Activated naive CD4-positive, alpha-beta T cell (primary cell): ENCODE results near the gene FAM210A.

Experiments used
- DNase-seq, 4 experiments: peaks; one replicate each; lab custom pipeline; 2025; lab: John Stamatoyannopoulos, UW

FAM210A gene

GRCh38 chr18:13645093-13645492 lies 81.3 kb downstream of the FAM210A start:
- DNase-seq = no peak

- no peak for DNase-seq
Measured at GRCh38 chr18:13643261-13643751, 83.1 kb downstream of the FAM210A start.

- DNase-seq = no peak
Measured at GRCh38 chr18:13642440-13642827, 83.9 kb downstream of the FAM210A start.

DNA sequence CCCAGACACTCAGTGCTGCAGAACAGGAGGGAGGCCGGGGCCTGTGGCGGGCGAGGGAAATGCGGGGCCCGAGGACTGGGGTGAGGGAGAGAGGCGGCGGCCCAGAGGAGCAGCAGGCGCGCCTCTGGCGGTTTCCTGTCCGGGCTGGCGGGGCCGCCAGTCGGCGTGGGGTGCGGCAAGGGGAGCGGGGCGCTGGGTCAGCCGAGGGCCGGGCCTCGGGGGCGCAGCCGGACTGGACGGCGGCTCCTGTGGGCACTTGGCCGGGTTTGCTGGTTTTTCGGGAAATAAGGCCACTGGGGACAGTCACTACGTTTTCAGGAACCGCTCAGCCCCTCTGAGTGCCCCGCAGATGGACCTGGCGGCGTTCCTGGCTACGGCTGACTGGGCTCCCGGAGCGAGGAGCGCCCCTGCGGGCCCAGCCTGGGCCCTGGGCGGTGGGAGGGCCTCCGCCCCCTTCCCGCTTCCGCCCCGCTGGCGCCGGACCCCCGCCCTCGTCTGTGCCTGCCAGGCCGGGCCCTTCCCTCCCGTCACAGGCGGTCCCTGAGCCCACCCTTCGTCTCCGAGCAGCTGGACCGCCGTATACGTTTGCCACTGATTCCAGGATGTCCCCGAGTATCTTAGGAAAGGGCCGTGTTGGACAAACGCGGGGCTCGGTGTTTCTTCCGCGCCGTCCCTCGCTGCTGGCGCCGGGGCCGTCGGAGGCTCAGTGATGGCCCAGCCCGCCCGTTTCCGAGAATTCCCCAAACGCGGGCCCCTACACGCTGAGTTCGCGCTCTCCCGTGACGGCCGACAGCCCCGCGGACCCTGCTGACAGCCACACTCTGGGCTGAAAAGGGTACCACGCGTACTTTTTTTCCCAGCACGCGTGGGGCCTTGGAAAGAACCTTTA lies 84.6 kb downstream of the FAM210A start:
- no peak for DNase-seq

DNA sequence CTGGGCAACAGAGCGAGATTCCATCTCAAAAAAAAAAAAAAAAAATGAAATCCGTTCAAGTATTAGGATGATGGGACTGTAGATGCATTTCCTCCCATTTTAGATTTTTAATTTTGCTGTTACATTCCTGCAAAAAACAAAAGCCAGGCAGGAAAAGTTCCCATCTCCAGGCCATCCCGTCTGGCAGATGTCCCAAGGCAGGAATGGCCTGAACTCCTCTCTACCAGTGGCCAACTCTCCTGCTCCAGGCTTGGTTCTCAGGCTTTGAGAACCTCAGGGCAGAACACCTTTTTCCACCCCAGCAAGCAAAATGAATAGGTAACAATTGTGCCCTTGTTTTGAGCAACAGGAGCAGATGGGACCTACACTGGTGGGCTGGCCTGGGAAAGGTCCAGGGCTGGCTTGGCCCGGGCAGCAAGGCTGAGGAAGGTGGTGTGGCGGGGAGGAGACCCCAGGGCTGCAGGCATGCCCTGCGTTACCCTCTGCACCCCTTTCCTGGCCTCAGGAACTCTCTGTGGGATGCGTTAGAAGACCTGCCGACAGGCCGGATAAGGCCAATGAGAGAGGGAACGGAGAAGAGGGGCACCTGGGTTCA lies 86.0 kb downstream of the FAM210A start:
- DNase-seq = no peak

DNA sequence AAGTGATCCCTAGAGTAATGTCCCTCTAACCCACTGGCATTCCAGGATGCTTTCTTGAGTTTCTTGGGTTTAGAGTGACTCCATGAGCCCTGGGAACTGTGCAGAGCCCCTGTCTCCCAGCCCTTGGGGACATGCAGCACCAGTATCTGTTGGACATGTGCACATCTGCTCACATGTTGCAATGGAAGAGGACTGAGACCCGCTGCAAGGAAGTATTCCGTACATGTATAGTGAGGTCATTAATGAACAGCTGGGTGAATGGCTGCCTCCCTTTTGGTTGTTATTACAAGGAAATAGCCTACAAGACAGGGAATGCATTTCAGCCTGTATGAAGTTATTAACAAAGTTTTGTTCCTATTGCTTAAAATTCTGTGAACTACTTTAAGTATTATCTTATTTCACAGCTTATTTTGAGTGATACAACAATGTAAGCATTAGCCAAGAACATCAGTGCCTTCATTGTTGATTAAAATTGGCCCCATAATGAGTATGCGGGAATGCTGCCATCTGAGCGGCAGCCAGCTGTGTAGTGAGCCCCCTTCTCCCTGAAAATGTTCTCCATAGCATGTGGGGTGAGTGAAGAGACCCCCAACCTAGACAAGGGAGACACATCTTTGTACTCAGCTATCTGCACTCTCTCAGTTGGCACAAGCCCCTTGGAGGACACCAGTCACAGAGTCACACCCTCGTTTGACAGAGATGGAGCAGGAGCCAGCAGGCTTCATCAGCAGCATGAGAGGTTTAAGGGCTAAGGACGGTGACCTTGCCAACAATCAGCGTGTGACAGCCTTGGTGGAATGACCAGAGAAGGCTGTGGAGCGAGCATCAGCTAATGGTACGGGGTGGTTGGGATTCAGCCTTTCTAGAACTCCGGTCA lies 87.4 kb downstream of the FAM210A start:
- DNase-seq = no peak

DNA sequence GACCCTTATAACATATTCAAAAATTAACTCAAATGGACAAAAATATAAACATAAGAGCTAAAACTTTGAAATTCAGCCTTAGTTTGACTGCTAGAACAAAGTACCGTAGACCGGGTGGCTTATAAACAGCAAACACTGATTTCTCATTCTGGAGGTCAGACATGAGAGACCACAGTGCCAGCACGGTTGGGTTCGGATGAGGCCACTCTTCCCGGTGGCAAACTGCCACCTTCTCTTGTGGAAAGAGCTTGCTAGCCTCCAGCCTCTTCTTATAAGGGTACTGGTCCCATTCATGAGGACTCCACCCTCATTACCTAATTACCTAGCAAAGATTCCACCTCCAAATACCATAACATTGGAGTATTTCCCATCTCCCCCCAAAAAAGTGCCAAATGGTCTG lies 91.3 kb downstream of the FAM210A start:
- no peak for DNase-seq

DNA sequence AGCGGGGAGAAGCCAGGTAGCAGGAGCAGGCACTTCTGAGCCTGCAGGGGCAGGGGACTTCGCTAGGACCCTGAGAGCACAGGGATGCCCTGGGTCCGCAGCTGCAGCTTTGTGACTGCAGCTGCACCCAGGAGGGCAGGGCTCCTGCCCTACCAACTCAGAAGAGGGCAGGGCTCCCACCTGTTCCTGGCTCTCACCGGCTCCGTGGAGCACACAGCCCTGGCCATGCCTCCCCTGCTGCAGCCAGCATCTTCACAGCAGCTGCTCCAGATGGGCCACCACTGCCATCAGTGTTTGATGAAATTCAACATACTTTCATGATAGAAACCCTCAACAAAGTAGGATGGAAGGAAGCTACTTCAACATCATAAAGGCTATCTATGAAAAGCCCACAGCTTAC lies 92.7 kb downstream of the FAM210A start:
- DNase-seq = no peak

DNA sequence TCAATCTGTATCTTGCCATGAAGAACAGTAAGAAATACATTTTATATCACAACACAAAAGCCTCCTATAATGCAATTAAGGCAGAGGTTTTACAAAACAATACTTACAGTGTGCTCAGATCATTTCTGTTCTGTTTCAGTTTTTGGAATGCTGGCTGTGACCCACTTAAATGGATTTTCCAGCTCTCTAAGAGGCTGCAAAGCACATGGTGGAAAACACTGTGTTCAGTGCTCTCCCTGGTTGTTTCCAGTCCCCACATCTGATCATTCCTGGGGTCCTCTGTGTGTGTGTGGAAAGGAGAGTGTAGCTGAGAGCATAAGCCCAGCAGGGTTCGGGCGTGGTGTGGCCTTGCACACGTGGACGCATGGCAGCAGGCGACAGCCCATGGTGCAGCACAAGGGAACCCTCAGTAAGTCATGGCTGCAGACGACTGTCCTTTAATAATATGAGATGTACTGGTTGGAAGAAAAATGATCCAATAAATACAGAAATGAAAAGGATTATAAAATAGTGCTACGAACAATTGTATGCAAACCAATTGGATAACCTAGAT lies 95.6 kb downstream of the FAM210A start:
- DNase-seq = no peak

DNA sequence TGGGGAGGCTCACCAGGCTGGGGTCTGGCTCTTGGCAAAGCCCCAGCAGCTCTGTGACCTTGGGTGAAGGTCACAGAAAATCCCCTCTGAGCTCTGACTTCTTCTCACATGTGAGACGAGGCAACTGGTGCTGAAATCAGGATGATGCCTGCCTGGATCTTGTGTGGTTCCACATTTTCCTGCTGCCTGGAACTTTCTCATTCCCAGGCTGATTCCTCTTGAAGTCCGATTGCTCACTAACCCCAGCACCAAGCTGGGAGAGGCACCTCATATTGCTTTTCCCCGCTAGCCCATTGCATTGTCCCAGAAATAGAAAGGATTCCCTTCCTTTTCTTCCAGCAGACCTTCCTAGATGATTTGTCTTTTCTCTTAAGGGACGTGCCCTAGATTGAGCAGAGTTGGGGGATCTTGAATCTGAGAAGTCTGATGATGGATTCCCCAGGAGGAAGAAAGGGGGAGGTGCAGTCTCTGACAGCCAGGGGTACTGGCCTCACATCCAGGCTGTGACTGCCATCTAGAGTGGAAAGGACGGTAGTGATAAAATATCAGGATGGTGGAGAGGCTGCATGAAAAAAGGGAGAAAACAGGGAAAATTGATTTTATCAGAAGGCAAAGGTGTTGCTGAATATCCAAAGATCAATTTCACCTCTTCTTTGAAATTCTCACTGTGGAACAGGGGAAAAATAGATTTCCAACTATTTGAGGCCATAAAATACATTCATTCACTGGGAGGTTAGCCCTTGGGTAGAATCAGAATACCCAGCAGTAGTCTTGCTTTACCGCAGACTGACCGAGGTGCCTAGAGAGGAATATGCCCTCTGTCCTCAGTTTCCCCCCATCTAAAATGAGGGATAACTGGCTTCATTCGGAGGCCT lies 96.3 kb downstream of the FAM210A start:
- DNase-seq = peak in 2 of 4 experiments; percentile 5 to 17

GRCh38 chr18:13628211-13628610 lies 98.1 kb downstream of the FAM210A start:
- no peak for DNase-seq

DNA sequence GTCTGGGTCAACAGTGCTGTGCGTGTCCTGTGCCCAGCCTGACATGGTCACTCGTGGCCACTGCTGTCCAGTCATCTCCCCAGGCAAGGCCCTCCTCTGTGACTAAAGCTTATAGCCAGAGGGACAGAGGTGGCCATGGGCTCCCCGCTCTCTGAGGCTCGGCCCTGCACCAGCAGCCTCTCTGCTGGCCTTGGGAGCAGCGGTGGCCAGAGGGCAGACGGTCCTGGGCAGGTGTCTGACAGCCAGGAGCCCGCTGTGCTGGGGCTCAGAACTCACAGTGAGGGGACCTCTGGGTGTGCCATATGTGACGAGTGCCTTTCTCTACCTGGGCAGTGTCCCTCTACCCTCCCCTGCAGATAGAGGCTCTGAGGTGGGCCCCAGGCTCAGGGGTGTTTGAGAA lies 98.7 kb downstream of the FAM210A start:
- no peak for DNase-seq

- no peak for DNase-seq
Measured at GRCh38 chr18:13626544-13626908, 99.8 kb downstream of the FAM210A start.

DNA sequence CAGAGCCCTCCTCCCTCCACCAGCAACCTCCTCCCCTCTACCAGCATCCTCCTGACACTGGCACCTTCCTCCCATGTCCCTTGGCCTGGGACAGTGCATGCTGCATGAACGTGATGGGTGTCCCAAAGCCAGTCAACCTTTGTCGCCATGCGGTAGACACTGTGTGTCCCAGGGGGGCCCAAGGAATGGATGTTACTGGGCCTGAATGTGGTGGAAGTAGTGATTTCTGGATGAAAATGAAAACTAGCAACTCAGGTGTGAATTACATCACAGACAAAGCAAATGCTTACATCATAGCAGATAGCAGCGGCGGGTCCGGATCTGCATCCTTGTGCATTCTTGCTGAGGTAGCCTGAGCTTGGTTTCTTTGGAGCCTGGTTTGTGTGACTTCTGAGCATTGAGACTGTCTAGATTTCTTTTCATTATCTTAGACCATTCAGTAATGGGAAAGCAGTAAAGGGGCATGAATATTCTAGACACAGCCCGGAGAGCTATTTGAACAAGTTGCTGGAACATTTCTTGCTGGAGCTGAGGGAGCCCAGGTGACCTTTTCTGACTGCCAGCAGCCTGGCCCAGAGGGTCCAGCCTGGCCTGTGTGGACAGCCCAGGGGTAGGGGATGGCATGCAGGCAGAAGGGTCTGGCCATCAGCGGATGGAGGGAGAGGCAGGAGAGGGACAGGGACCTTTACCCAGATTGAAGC lies 100.4 kb downstream of the FAM210A start:
- no peak for DNase-seq

DNA sequence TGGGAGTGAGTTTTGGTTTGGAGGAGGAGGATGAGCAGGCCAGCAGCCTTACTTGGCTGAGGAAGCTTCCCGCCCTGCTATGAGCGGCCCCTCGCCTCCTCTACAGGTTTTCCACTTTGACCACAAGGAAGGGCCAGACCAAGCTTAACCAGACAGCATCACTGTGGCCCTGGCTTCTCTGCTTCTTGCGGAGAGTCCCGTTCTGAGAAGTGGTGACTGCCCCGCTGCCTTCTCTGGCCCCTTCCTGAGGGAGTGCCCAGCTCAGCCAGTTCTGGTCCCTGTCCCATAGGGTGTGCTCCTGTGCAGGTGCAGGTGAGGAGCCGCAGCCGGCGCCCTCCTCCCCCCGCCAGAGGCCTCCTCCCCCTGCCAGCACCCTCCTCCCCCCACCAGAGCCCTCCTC lies 101.0 kb downstream of the FAM210A start:
- no peak for DNase-seq

DNA sequence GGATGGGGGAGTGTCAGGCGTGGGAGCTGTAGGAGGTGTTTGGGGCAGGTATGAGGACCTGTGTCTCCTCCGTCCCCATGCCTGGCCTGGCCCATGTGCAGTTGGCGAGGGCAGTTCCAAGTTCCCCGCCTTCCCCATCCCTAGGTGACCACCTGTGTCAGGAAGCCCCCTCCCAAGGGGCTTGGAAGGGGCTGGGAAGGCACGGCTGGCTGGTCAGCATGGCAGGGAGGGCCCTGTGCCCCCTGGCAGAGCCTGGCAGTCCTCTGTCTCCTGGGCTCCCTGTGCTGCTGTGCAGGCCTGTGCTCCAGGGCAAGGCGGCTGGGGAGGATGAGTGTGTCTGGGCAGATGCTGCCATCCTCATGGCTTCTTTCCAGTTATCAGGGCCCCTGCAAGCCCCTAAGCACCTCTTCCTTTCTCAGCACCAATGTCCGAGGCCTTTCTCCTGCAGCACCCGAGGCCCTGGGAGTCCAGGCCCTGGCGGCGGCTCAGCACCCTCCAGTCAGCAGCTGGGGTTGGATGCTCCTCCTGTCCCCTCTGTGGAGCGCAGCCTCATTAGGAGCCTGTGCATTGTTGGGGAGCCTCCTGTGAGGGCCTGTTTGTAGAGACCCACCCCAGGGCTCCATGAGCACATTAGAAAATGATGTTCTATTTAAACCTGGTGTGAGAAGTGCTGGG lies 101.7 kb downstream of the FAM210A start:
- DNase-seq = no peak

- no peak for DNase-seq
Measured at GRCh38 chr18:13623871-13624270, 102.5 kb downstream of the FAM210A start.

DNA sequence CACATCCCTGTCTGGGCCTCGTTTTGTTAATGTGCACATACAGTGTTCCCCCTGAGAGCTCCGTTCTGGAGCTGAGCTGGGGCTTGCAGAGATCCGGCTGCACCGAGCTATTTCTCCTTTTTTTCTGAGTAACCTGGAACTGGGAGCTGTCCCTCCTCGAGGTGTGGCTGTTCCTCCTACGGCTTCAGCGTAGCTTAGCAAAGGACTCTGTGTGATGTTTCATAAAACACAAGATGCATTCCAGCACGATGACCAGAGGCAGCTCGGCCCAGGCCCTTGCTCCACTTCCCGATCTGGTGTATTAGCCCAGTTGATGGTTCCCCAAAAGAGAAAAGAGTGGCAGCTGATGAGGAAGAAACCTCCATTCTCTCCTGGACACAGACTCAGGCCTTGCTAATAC lies 103.0 kb downstream of the FAM210A start:
- no peak for DNase-seq

GRCh38 chr18:13622751-13623150 lies 103.6 kb downstream of the FAM210A start:
- no peak for DNase-seq
